ENCODE data around the gene MTUS2.

GRCh38 chr13:28850226-28850625 is 30.1 kb downstream of the MTUS2 start:
- TF ChIP-seq CTCF (IDR thresholded peaks at IDR 0.05; ENCODE audit: poor library complexity) (no peak), EZH2phosphoT487 (IDR thresholded peaks at IDR 0.05; ENCODE audit: low read depth, severe bottlenecking, unreplicated experiment) (no peak)

Data from hepatocyte (in vitro differentiated cells).